Effector CD8-positive, alpha-beta T cell (primary cell): Measurements from ENCODE around the gene ZBTB45.
"Not testable (repeated sequence)": the region's sequence is repeated elsewhere in the genome, so short reads cannot be mapped to it uniquely, and the experiment has no call there.

Experiments used
- DNase-seq: peaks from one replicate; lab custom pipeline; 2025; lab: John Stamatoyannopoulos, UW

The ZBTB45 gene

GRCh38 chr19:58510084-58510862, 9.3 kb downstream of the ZBTB45 start:
- no peak for DNase-seq

GRCh38 chr19:58509731-58510083, 9.9 kb downstream of the ZBTB45 start:
- DNase-seq: no peak

GRCh38 chr19:58507602-58508223, 11.9 kb downstream of the ZBTB45 start:
- DNase-seq: not testable (repeated sequence)

- DNase-seq: no peak
These were observed 19.4 kb downstream of the ZBTB45 start for GRCh38 chr19:58500242-58500641.

GRCh38 chr19:58499021-58499927, 20.3 kb downstream of the ZBTB45 start:
- peak; percentile 97 for DNase-seq

GRCh38 chr19:58498316-58499020, 21.1 kb downstream of the ZBTB45 start:
- no peak for DNase-seq

GRCh38 chr19:58497634-58498170, 21.9 kb downstream of the ZBTB45 start:
- DNase-seq: no peak

GRCh38 chr19:58492265-58492664, 27.3 kb downstream of the ZBTB45 start:
- DNase-seq: no peak

- no peak for DNase-seq
These were observed 28.2 kb downstream of the ZBTB45 start for GRCh38 chr19:58491393-58491792.

- DNase-seq: not testable (repeated sequence)
These were observed 35.3 kb downstream of the ZBTB45 start for GRCh38 chr19:58484349-58484748.

- no peak for DNase-seq
These were observed 35.8 kb downstream of the ZBTB45 start for GRCh38 chr19:58483776-58484175.

GRCh38 chr19:58482372-58482771, 37.2 kb downstream of the ZBTB45 start:
- no peak for DNase-seq

GRCh38 chr19:58480831-58481230, 38.8 kb downstream of the ZBTB45 start:
- no peak for DNase-seq

- no peak for DNase-seq
These were observed 39.2 kb downstream of the ZBTB45 start for GRCh38 chr19:58480481-58480830.

- no peak for DNase-seq
These were observed 39.7 kb downstream of the ZBTB45 start for GRCh38 chr19:58479736-58480480.

- no peak for DNase-seq
These were observed 40.3 kb downstream of the ZBTB45 start for GRCh38 chr19:58479303-58479702.

GRCh38 chr19:58477871-58478270, 41.7 kb downstream of the ZBTB45 start:
- DNase-seq: no peak

GRCh38 chr19:58477130-58477529, 42.5 kb downstream of the ZBTB45 start:
- DNase-seq: no peak

GRCh38 chr19:58476498-58477015, 43.1 kb downstream of the ZBTB45 start:
- no peak for DNase-seq

GRCh38 chr19:58475714-58476497, 43.7 kb downstream of the ZBTB45 start, which contains the start of gene ZNF446:
TSS of gene ZNF446 (plus strand) at chr19:58476352. CDS start at chr19:58477219, 867 bp downstream.
- peak; percentile 91 for DNase-seq
